LNCaP clone FGC (cell line): ENCODE measurements around the gene EPC1.
"Not testable (repeated sequence)": the region's sequence is repeated elsewhere in the genome, so short reads cannot be mapped to it uniquely, and the experiment has no call there.

Experiments used
- DNase-seq: peaks from one replicate; pipeline ENCODE4 v3.0.0-alpha.2; 2011; ENCODE audit warnings: low read depth
- H3K4me3 ChIP-seq: 2 replicates; pipeline ENCODE4 v1.5.1; 2011; ENCODE audit warnings: mild to moderate bottlenecking, low read depth, low read length, control low read depth
- TF ChIP-seq, protein P1 (sequence below): IDR thresholded peaks from 2 replicates; pipeline ENCODE4 v1.5.1; 2012; ENCODE audit warnings: mild to moderate bottlenecking; ENCODE audit not compliant: control insufficient read depth, insufficient read depth; ENCODE audit errors: extremely low read depth

Gene EPC1

DNA sequence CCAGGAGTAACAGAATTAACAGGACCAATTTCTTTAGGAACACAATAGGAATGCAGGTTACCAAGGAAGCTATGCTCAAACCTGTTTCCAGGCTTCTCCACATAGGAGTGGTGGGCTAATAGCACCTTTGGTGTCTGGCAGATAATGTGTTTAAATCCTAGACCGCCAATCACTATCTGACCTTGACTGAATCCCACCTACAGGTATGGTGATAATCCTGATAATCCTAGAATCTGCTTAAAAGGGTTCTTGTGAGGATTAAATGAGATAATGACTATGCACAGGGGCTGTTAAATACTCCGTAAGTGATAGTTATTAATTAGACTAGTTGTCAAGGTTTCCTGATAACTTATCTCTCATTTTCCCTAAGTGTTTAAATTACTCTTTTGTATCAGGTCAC lies 81.2 kb downstream of the EPC1 start:
- TF ChIP-seq, protein P1, sequence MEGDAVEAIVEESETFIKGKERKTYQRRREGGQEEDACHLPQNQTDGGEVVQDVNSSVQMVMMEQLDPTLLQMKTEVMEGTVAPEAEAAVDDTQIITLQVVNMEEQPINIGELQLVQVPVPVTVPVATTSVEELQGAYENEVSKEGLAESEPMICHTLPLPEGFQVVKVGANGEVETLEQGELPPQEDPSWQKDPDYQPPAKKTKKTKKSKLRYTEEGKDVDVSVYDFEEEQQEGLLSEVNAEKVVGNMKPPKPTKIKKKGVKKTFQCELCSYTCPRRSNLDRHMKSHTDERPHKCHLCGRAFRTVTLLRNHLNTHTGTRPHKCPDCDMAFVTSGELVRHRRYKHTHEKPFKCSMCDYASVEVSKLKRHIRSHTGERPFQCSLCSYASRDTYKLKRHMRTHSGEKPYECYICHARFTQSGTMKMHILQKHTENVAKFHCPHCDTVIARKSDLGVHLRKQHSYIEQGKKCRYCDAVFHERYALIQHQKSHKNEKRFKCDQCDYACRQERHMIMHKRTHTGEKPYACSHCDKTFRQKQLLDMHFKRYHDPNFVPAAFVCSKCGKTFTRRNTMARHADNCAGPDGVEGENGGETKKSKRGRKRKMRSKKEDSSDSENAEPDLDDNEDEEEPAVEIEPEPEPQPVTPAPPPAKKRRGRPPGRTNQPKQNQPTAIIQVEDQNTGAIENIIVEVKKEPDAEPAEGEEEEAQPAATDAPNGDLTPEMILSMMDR, result no peak
- no peak for DNase-seq
- no peak overlapping the region for H3K4me3 ChIP-seq

DNA sequence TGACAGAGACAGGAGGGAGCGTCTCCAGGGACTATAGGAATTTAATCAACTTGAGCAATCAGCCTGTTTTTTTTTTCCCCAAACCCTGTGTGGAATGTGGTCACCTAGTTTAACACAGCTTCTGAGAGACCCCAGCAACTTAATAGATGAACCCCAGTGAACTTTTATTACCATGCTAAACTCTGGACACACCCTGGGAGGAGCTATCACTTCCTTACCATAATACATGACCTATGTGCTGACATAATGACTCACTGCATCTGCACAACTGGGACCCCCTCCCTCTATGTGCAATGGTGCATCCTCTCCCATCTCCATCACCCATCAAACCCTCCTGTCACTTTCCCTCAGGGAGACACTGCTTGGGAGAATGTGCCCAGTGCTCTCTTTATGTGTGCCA lies 83.7 kb downstream of the EPC1 start:
- H3K4me3 ChIP-seq, result no peak overlapping the region
- TF ChIP-seq, protein P1, result no peak
- DNase-seq, result no peak

DNA sequence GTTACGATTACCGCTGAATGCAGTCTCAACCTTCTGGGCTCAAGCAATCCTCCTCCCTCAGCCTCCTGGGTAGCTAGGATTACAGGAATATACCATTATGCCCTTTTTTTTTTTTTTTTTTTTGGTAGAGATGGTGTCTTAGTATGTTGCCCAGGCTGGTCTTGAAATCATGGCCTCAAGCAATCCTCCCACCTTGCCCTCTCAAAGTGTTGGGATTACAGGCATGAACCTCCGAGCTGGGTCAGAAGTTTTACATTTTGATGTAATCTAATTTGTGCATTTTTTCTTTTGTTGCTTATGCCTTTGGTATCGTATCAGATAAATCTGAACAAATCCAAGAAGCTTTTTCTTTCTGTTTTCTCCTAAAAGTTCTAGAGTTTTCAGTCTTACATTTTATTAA lies 87.4 kb downstream of the EPC1 start:
- TF ChIP-seq, protein P1, result no peak
- DNase-seq, result no peak
- no peak overlapping the region for H3K4me3 ChIP-seq

DNA sequence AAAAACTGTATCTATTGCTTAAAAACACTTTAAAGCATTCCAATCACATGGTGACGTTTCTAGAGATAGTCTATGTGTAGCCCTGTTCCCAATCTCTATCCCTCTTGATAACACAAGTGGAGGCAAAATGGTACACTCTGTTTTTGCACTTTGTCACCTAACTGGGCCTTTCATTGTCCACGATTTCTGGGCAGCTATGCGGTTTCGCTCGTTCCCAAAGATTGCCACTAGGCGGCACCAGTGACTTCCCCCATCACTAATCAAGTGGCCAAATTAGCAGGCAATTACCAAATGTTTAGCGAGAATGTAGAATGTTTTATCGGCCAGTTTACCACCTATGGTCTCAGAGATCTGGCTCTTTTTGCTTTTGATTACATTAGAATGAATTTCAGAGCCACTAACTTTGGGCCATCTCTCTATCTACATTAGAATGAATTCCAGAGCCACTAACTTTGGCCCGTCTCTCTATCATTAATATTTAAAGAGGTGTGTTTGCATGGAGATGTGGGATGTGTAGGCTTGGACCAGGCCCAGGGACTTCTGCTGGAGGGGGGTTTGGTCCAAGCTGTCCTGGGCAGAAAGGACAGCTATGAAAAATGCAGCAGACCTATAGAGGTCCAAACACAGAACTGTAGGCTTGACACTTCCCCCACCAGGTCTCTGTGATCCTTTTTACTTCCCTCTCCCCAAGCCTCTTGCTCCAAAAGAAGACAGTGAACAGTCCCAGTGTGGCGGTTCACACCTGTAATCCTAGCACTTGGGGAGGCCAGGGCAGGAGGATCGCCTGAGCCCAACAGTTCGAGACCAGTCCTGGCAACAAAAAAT lies 90.1 kb downstream of the EPC1 start:
- peak; percentile 39 for DNase-seq
- TF ChIP-seq, protein P1, result peak; percentile 89
- no peak overlapping the region for H3K4me3 ChIP-seq

DNA sequence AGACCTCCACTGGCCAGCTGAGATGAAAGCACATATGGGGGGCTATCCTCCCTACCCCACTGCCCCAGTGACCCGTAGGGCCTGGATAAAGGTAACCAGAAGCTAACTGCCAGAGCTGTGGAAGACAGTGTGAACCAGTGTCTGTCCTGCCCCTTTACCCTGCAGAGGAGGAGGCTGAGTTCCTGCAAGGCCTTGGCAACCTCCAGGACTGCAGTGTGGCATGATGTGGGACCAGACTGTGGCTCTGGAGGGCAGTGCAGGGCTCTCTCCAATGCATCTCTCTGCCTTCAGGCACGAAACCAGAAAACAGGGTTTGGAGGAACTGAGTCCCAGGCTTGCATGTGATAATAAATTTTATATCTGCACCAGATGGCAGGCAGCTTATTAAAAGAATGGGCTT lies 93.1 kb downstream of the EPC1 start:
- no peak overlapping the region for H3K4me3 ChIP-seq
- TF ChIP-seq, protein P1, result no peak
- DNase-seq, result no peak

DNA sequence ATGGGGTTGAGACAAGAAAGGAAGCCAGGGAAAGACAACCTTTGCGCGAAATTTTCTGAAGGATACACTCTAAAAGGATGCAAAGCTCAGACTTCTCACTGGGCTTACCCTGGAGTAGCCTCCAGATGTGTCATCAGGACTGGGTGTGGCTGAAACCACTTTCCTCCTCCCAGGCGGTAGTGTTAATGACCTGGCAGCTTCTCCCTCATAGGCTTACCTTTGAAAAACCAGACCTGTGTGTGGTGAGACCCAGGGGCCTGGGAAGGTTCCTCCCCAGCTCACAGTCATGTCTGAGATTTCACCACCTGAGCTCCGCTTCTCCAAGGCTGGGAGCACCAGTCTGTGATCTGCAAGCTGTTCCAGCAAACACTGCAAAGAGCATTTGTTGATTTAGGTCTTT lies 93.7 kb downstream of the EPC1 start:
- DNase-seq, result no peak
- no peak overlapping the region for H3K4me3 ChIP-seq
- TF ChIP-seq, protein P1, result no peak

DNA sequence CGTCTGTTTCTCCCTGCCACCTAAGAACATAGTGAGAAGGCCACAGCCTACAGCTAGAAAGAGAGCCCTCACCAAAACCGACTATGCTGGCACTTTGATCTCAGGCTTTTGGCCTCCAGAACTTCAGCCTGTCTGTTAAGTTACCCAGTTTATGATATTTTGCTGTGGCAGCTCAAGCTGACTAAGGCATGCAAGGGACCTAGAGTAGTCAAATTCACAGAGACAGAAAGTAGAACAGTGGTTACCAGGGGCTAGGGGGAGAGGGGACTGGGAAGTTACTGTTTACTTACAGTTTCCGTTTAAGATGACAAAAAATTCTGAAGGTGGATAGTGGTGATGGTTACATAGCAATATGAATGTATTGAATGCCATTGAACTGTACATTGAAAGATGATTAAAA lies 96.5 kb downstream of the EPC1 start:
- DNase-seq, H3K4me3 ChIP-seq: not testable (repeated sequence)
